ENCODE results near the gene HSD17B12. TPM values are rescaled to one million over a fixed set of nuclear protein-coding genes. Genes with fewer than 3 reads are reported as not detected.

The HSD17B12 gene
- total and polyA plus RNA-seq, 2 of the 13 experiments (the other 11 are each of a cell fraction or from before 2014, with no cell fraction given): 50.3 to 117 TPM

DNA sequence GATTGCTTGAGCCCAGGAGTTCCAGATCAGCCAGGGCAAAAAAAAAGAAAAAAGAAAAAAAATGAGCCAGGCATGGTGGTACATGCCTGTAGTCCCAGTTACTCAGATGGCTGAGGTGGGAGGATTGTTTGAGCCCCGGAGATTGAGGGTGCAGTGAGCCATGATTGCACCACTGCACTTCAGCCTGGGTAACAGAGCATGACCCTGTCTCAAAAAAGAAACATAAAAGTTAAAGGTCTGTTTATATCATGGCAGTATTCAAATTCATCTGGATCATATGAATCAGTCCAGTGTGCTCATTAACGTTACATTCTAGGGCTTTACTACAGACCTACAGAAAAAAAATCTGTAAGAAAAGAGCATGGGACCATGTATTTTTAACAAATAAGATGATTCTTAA is 13.9 kb downstream of the HSD17B12 start (continued):
- TF ChIP-seq FOXO1 (CRISPR knock-in tag; IDR thresholded peaks at IDR 0.05): no peak
- TF ChIP-seq, protein P1, sequence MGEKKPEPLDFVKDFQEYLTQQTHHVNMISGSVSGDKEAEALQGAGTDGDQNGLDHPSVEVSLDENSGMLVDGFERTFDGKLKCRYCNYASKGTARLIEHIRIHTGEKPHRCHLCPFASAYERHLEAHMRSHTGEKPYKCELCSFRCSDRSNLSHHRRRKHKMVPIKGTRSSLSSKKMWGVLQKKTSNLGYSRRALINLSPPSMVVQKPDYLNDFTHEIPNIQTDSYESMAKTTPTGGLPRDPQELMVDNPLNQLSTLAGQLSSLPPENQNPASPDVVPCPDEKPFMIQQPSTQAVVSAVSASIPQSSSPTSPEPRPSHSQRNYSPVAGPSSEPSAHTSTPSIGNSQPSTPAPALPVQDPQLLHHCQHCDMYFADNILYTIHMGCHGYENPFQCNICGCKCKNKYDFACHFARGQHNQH (CRISPR knock-in tag; IDR thresholded peaks at IDR 0.05): no peak
- TF ChIP-seq GATA4 (IDR thresholded peaks at IDR 0.05; ENCODE audit: borderline replicate concordance, low read depth): no peak
- TF ChIP-seq HNRNPH1 (optimal IDR thresholded peaks at IDR 0.05; ENCODE audit: low read depth, low read length): no peak
- no peak for TF ChIP-seq U2AF2 (IDR thresholded peaks at IDR 0.05; ENCODE audit: low read depth, low read length)
- TF ChIP-seq KLF11 (CRISPR knock-in tag; IDR thresholded peaks at IDR 0.05): no peak
- TF ChIP-seq, protein P2, sequence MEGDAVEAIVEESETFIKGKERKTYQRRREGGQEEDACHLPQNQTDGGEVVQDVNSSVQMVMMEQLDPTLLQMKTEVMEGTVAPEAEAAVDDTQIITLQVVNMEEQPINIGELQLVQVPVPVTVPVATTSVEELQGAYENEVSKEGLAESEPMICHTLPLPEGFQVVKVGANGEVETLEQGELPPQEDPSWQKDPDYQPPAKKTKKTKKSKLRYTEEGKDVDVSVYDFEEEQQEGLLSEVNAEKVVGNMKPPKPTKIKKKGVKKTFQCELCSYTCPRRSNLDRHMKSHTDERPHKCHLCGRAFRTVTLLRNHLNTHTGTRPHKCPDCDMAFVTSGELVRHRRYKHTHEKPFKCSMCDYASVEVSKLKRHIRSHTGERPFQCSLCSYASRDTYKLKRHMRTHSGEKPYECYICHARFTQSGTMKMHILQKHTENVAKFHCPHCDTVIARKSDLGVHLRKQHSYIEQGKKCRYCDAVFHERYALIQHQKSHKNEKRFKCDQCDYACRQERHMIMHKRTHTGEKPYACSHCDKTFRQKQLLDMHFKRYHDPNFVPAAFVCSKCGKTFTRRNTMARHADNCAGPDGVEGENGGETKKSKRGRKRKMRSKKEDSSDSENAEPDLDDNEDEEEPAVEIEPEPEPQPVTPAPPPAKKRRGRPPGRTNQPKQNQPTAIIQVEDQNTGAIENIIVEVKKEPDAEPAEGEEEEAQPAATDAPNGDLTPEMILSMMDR (CRISPR knock-in tag; IDR thresholded peaks at IDR 0.05): no peak
- no peak for TF ChIP-seq SPEN (CRISPR knock-in tag; IDR thresholded peaks at IDR 0.05; ENCODE audit: low read depth)
- TF ChIP-seq SP1 (IDR thresholded peaks at IDR 0.05): no peak
- TF ChIP-seq SP1 (CRISPR knock-in tag; IDR thresholded peaks at IDR 0.05): no peak

DNA sequence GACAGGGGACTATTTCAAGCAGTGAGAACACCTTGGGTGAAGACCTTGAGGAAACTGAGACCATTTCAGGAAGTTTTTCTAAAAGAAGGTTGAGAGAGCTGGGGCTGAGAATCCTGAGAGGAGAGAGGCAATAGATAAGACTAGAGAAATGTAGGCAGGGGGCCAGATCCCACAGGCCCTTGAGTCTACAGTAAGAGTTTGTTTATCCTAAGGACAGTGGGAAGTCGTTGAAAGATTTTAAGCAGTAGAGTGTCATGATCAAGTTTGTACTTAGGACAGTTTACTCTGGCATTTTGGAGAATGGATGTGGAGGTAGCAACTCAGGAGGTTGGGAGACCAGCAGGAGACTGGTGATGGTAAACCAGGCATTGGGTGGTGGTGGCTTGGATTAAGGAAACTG is 17.1 kb downstream of the HSD17B12 start:
- TF ChIP-seq, protein P3, sequence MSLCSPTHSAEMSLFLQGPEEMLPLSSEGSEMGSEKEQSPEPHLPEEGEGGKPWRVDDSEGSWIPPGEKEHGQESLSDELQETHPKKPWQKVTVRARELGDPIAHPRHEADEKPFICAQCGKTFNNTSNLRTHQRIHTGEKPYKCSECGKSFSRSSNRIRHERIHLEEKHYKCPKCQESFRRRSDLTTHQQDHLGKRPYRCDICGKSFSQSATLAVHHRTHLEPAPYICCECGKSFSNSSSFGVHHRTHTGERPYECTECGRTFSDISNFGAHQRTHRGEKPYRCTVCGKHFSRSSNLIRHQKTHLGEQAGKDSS (CRISPR knock-in tag; IDR thresholded peaks at IDR 0.05; ENCODE audit: borderline replicate concordance, low read depth): no peak
- TF ChIP-seq ZNF282 (IDR thresholded peaks at IDR 0.05; ENCODE audit: partially characterized antibody) (no peak), RBM22 (optimal IDR thresholded peaks at IDR 0.05; ENCODE audit: low read length) (no peak), GZF1 (CRISPR knock-in tag; IDR thresholded peaks at IDR 0.05) (no peak), ZNF709 (CRISPR knock-in tag; IDR thresholded peaks at IDR 0.05) (no peak), ZNF530 (CRISPR knock-in tag; IDR thresholded peaks at IDR 0.05; ENCODE audit: low read depth) (no peak), SCMH1 (CRISPR knock-in tag; IDR thresholded peaks at IDR 0.05; ENCODE audit: borderline replicate concordance) (no peak), MAZ (IDR thresholded peaks at IDR 0.05; ENCODE audit: borderline replicate concordance, low read depth, low read length) (no peak), MAZ (CRISPR knock-in tag; IDR thresholded peaks at IDR 0.05; ENCODE audit: low read depth) (no peak), U2AF2 (IDR thresholded peaks at IDR 0.05; ENCODE audit: low read depth, low read length) (no peak)
- TF ChIP-seq, protein P4, sequence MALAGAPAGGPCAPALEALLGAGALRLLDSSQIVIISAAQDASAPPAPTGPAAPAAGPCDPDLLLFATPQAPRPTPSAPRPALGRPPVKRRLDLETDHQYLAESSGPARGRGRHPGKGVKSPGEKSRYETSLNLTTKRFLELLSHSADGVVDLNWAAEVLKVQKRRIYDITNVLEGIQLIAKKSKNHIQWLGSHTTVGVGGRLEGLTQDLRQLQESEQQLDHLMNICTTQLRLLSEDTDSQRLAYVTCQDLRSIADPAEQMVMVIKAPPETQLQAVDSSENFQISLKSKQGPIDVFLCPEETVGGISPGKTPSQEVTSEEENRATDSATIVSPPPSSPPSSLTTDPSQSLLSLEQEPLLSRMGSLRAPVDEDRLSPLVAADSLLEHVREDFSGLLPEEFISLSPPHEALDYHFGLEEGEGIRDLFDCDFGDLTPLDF (CRISPR knock-in tag; IDR thresholded peaks at IDR 0.05): no peak
- H3K36me3 ChIP-seq (replicated peaks in 1 of 2; ENCODE audit: control insufficient read depth in 1 of 2, insufficient read depth in 2 of 2, low read length in 2 of 2): peaks cover 0 to 13% of the 10 kb centered on the region in 2 experiments; a peak in 1 of 5 replicates
- 83% methylated on average over 1 of the region's 1 CpG for WGBS (ENCODE audit: low lambda C conversion rate)
- no peak overlapping the region for H2AFZ ChIP-seq (ENCODE audit: low read length)
- ATAC-seq (no peak), FAIRE-seq (no peak), DNase-seq (ENCODE audit: low spot score) (no peak)
- no peak overlapping the region for H3K4me3 ChIP-seq (replicated peaks in 1 of 3; ENCODE audit: insufficient read depth in 1 of 3, low read depth in 2 of 3, low read length in 3 of 3)
- intact Hi-C loops (cut with micrococcal nuclease; ENCODE audit: unreplicated experiment): no loop called here
- no peak overlapping the region for H3K4me2 ChIP-seq (ENCODE audit: low read depth, low read length)
- no TSS peak for BruUV-seq (replicated peaks)
- POLR2A ChIA-PET: interaction anchor here (2.6 kb wide), 1 partner anchor 18 kb away, joined by 8 read pairs; the partner anchor contains the start of gene HSD17B12
- H3K27me3 ChIP-seq (ENCODE audit: control insufficient read depth in 1 of 2, insufficient read depth in 2 of 2, low read length in 2 of 2): no peaks in the 10 kb centered on the region
- peaks cover 80% of the 10 kb centered on the region for H3K79me2 ChIP-seq (ENCODE audit: insufficient read depth, low read length)
- peaks cover 10% of the 10 kb centered on the region for H4K20me1 ChIP-seq (ENCODE audit: insufficient read depth, low read length)
- peaks cover 10% of the 10 kb centered on the region; the same call in 1 of the 2 replicates for H3K9me3 ChIP-seq (ENCODE audit: low read length)
- H3K4me1 ChIP-seq (ENCODE audit: insufficient read depth, low read length): no peaks in the 10 kb centered on the region
- in situ Hi-C loops (cut with HindIII; ENCODE audit: extremely low pct_ligation_motif_present, low pct_unique_long_range_greater_than_20kb): no loop called here
- no peak overlapping the region for H3K27ac ChIP-seq (ENCODE audit: extremely low read length, insufficient read depth, low read length)
- CTCF ChIA-PET (ENCODE audit: low intra/inter-chr PET ratio, low total read pairs): no interaction called here
- H3K9ac ChIP-seq (ENCODE audit: insufficient read depth, low read depth, low read length): no peak overlapping the region
